Sigmoid colon (tissue), 7 donors: ENCODE measurements around the gene LRRC7. TPM values are rescaled to one million over a fixed set of nuclear protein-coding genes. Genes with fewer than 3 reads are reported as not detected.

Experiments used
- DNase-seq: peaks from one replicate; pipeline ENCODE4 v3.0.0-alpha.2; 2019
- H3K27ac ChIP-seq, 4 donors: fragments of 200-600 bp; sonication (generic); one replicate each; pipeline ENCODE4 v1.5.1; 2016 to 2019; ENCODE audit warnings: mild to moderate bottlenecking in 1 of 4
- H3K27me3 ChIP-seq, 3 donors: fragments of 200-600 bp; sonication (generic); one replicate each; pipeline ENCODE4 v1.5.1; 2019; ENCODE audit warnings: mild to moderate bottlenecking in 1 of 3
- H3K36me3 ChIP-seq, 4 donors: fragments of 200-600 bp; sonication (generic); one replicate each; pipeline ENCODE4 v1.5.1; 2016 to 2019
- H3K4me1 ChIP-seq, 4 donors: fragments of 200-600 bp; sonication (generic); one replicate each; pipeline ENCODE4 v1.5.1; 2017 to 2019
- H3K4me3 ChIP-seq, 4 donors: fragments of 200-600 bp; sonication (generic); one replicate each; pipeline ENCODE4 v1.5.1; 2017 to 2019; ENCODE audit warnings: mild to moderate bottlenecking in 2 of 4, moderate library complexity in 1 of 4
- H3K9me3 ChIP-seq, 4 donors: fragments of 200-600 bp in 3 of 4; sonication (generic) in 3 of 4; one replicate each; pipeline versions ENCODE4 v1.5.1 to v1.6.1; 2013 to 2019
- EP300 ChIP-seq, 4 donors: sonication (generic); formaldehyde crosslinking; IDR thresholded peaks; one replicate each; pipeline ENCODE4 v1.6.1; 2017; ENCODE audit warnings: antibody characterized with exemption in 4 of 4
- POLR2A ChIP-seq, 2 donors: fragments of 450-650 bp; IDR thresholded peaks; one replicate each; pipeline ENCODE4 v1.6.1; 2016; ENCODE audit warnings: antibody characterized with exemption in 2 of 2, mild to moderate bottlenecking in 2 of 2, moderate library complexity in 2 of 2
- POLR2AphosphoS5 ChIP-seq, 4 donors: sonication (generic); formaldehyde crosslinking; IDR thresholded peaks; one replicate each; pipeline ENCODE4 v1.6.1; 2017; ENCODE audit warnings: antibody characterized with exemption in 4 of 4
- WGBS, 2 donors: extraction: QIAGEN DNeasy Blood & Tissue Kit; methylation state at CpG; one replicate each; pipeline ENCODE4 v1.1.7; 2013; 5-methylcytosine and 5-hydroxymethylcytosine counted together
- intact Hi-C: fragments of 100-400 bp; cut with DNase I; formaldehyde crosslinking; loops from one replicate; pipeline ENCODE4 v1.15.1; 2023
- polyA plus RNA-seq, 3 donors: library from polyadenylated mRNA; stranded (reverse); fragments of 200-250 nt; gene quantifications; one replicate each; pipeline ENCODE4 v1.2.3, GENCODE V29; 2013
- total RNA-seq, 4 donors: library from RNA; depleted of rRNA; stranded (reverse); fragments of >200 nt; gene quantifications; one replicate each; pipeline ENCODE4 v1.1.0, GENCODE V29; 2016
- TF ChIP-seq, protein P1 (sequence below), 4 experiments: fragments of 450-650 bp in 3 of 4; fragments of 200-600 bp in 1 of 4; IDR thresholded peaks; one replicate each; pipeline ENCODE4 v1.5.1; 2016 to 2019; ENCODE audit warnings: antibody characterized with exemption in 4 of 4, mild to moderate bottlenecking in 3 of 4, moderate library complexity in 2 of 4
- donor health status: healthy with polysubstance abuse.
- donor health status: Bipolar disorder and iron deficiency.
- donor health status: healthy.

LRRC7 gene
- total and polyA plus RNA-seq, 7 donors: 0.16 to 1.9 (median 0.41) TPM; not detected in 2

DNA sequence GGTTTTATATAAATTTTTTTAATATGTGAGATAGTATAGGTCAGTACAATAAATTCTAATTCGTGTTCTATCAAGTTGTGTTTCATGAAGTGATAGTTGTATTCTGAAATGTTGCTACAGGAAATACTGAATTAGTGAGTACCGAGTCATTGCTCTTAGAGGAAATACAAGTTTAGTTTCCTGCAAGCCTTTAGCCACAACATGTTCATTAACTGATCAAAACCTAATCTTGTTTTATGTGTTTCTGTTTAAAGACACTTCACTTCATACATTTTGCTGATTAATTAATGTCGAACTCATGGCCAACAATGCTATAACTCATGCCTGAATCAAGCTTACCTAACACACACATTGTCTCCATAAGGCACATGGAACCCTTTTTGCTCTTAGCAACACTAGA lies 43.6 kb downstream of the LRRC7 start:
- DNase-seq: no peak
- Histone ChIP-seq H3K27ac (no peak overlapping the region), H3K27me3 (no peaks in the 10 kb centered on the region), H3K36me3 (no peaks in the 10 kb centered on the region), H3K4me1 (no peaks in the 10 kb centered on the region), H3K4me3 (no peak overlapping the region), H3K9me3 (no peaks in the 10 kb centered on the region)
- 61 to 64% methylated on average over 3 of the region's 3 CpGs for WGBS, 2 donors
- intact Hi-C loops: no loop called here
- TF ChIP-seq, protein P1, sequence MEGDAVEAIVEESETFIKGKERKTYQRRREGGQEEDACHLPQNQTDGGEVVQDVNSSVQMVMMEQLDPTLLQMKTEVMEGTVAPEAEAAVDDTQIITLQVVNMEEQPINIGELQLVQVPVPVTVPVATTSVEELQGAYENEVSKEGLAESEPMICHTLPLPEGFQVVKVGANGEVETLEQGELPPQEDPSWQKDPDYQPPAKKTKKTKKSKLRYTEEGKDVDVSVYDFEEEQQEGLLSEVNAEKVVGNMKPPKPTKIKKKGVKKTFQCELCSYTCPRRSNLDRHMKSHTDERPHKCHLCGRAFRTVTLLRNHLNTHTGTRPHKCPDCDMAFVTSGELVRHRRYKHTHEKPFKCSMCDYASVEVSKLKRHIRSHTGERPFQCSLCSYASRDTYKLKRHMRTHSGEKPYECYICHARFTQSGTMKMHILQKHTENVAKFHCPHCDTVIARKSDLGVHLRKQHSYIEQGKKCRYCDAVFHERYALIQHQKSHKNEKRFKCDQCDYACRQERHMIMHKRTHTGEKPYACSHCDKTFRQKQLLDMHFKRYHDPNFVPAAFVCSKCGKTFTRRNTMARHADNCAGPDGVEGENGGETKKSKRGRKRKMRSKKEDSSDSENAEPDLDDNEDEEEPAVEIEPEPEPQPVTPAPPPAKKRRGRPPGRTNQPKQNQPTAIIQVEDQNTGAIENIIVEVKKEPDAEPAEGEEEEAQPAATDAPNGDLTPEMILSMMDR (IDR thresholded peaks at IDR 0.05): no peak
- TF ChIP-seq POLR2A (IDR thresholded peaks at IDR 0.05) (no peak), POLR2AphosphoS5 (IDR thresholded peaks at IDR 0.05) (no peak), EP300 (IDR thresholded peaks at IDR 0.05) (no peak)

DNA sequence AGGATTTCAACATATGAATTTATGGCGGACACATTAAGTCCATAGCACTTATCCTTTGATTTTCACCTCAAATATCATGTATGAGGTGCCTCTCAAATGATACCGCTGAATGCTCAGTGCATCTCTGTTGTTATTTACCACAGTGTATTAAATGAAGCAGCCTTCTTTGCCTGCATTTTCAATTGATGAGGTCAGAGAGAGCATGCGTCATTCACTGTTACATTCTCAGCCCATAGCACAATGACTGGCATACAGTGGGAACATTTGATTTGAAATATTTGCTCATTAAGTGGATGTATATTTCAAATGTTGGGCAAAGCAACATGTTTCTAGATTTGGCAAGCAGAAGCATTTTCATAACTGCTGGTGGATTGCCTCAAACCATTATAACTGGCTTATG lies 45.7 kb downstream of the LRRC7 start:
- TF ChIP-seq POLR2A (IDR thresholded peaks at IDR 0.05): no peak
- TF ChIP-seq EP300 (IDR thresholded peaks at IDR 0.05): no peak
- TF ChIP-seq, protein P1 (IDR thresholded peaks at IDR 0.05): no peak
- no peak for TF ChIP-seq POLR2AphosphoS5 (IDR thresholded peaks at IDR 0.05)
- Histone ChIP-seq H3K27ac (no peak overlapping the region), H3K9me3 (no peaks in the 10 kb centered on the region), H3K4me3 (no peak overlapping the region), H3K4me1 (no peaks in the 10 kb centered on the region), H3K27me3 (no peaks in the 10 kb centered on the region), H3K36me3 (no peaks in the 10 kb centered on the region)
- intact Hi-C loops: no loop called here
- no peak for DNase-seq
- 94 to 95% methylated on average over 3 of the region's 3 CpGs for WGBS, 2 donors

DNA sequence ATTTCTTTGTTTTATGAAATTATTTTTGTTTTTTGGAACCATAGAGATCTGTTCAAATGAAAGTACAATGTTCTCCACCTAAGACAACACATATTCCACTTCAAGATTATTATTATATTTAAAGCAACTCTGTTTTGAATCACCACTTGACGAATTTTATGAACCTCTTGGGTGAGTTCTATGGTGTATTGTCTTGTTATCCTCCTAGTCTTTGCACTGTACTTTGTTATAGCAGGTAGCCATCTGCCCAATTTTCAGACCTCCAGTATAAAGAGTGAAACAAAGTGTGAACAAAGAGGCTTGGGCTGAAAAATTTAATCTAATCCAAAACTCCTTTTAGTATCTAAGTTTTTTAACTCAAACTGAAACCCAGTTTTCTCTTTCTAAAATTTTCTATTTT lies 71.0 kb downstream of the LRRC7 start:
- TF ChIP-seq POLR2AphosphoS5 (IDR thresholded peaks at IDR 0.05) (no peak), POLR2A (IDR thresholded peaks at IDR 0.05) (no peak)
- H3K27me3 ChIP-seq: no peaks in the 10 kb centered on the region
- no peaks in the 10 kb centered on the region for H3K36me3 ChIP-seq
- no peak for DNase-seq
- intact Hi-C loops: no loop called here
- H3K27ac ChIP-seq: no peak overlapping the region
- 44 to 46% methylated on average over 1 of the region's 1 CpG for WGBS, 2 donors
- no peak overlapping the region for H3K4me3 ChIP-seq
- H3K9me3 ChIP-seq: no peaks in the 10 kb centered on the region
- H3K4me1 ChIP-seq: no peaks in the 10 kb centered on the region

DNA sequence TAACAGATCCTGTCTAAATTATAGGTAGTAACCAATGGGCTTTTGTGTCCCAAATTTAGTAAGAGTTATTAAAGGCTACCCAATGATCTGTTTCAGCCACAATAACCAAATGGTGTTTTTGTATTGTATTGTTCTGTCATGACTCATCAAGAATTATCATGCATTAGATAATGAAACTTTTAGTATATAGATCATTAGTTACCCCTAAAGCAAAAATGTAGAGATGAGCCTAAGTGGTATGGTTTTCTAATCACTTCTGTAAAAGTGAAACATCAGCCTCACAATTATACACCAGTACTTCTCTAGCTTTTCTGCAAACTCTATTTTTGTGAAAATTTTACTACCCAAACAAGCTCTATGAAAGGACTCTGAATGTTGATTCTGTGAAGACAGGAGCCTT lies 71.4 kb downstream of the LRRC7 start:
- intact Hi-C loops: no loop called here
- H3K27me3 ChIP-seq: no peaks in the 10 kb centered on the region
- TF ChIP-seq POLR2A (IDR thresholded peaks at IDR 0.05) (no peak), EP300 (IDR thresholded peaks at IDR 0.05) (no peak), POLR2AphosphoS5 (IDR thresholded peaks at IDR 0.05) (no peak)
- TF ChIP-seq, protein P1 (IDR thresholded peaks at IDR 0.05): no peak

DNA sequence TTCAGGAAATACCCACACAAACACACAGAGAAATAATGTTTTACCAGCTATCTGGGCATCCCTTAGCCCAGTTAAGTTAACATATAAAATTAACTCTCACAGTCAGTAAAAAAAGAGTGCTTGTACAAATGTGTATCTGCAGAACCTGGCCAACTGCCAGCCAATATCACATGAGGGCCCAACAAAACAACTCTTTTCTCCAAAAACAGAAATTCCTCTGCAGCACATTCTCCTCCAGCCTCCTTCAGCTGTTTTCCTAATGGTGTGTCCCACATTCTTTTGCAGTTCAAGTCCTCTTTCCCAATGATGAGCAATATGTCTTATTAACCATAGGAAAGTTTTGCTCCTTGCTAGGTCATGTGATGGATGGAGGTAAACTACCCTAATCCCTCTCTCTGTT lies 75.5 kb downstream of the LRRC7 start:
- intact Hi-C loops: no loop called here
- no peaks in the 10 kb centered on the region for H3K36me3 ChIP-seq
- TF ChIP-seq POLR2AphosphoS5 (IDR thresholded peaks at IDR 0.05) (no peak), POLR2A (IDR thresholded peaks at IDR 0.05) (no peak), EP300 (IDR thresholded peaks at IDR 0.05) (no peak)
- TF ChIP-seq, protein P1 (IDR thresholded peaks at IDR 0.05): no peak
- no peaks in the 10 kb centered on the region for H3K27me3 ChIP-seq
- H3K4me3 ChIP-seq: no peak overlapping the region
- DNase-seq: no peak
- no peaks in the 10 kb centered on the region for H3K4me1 ChIP-seq
- no peak overlapping the region for H3K27ac ChIP-seq
- H3K9me3 ChIP-seq: no peaks in the 10 kb centered on the region

More for the DNA sequence above, 71.4 kb downstream of the LRRC7 start:
- no peak for DNase-seq
- Histone ChIP-seq H3K27ac (no peak overlapping the region), H3K9me3 (no peaks in the 10 kb centered on the region), H3K4me1 (no peaks in the 10 kb centered on the region), H3K4me3 (no peak overlapping the region), H3K36me3 (no peaks in the 10 kb centered on the region)
